Vagina (tissue), 2 donors: ENCODE measurements around the gene LRCH4. TPM values are rescaled to one million over a fixed set of nuclear protein-coding genes. Genes with fewer than 3 reads are reported as not detected.

ENCODE experiments used
- DNase-seq, 2 donors: peaks; one replicate each; pipeline ENCODE4 v3.0.0-alpha.2; 2017; ENCODE audit errors: extremely low spot score in 2 of 2
- H3K27ac ChIP-seq: fragments of 200-600 bp; sonication (generic); one replicate; pipeline ENCODE4 v1.5.1; 2019
- H3K27me3 ChIP-seq: fragments of 200-600 bp; sonication (generic); one replicate; pipeline ENCODE4 v1.5.1; 2019
- H3K36me3 ChIP-seq, 2 donors: fragments of 200-600 bp; sonication (generic); one replicate each; pipeline ENCODE4 v1.5.1; 2017 to 2019
- H3K4me1 ChIP-seq: fragments of 200-600 bp; sonication (generic); one replicate; pipeline ENCODE4 v1.5.1; 2019
- H3K4me3 ChIP-seq, 2 donors: fragments of 200-600 bp; sonication (generic); 1 replicate in 1 of 2; 2 replicates in 1 of 2; pipeline ENCODE4 v1.5.1; 2016 to 2019
- H3K9me3 ChIP-seq: fragments of 200-600 bp; sonication (generic); one replicate; pipeline ENCODE4 v1.5.1; 2019
- CTCF ChIP-seq, 3 experiments: fragments of 450-650 bp in 2 of 3; fragments of 200-600 bp in 1 of 3; sonication (generic) in 1 of 3; IDR thresholded peaks; one replicate each; pipeline ENCODE4 v1.5.1; 2017 to 2019; ENCODE audit warnings: antibody characterized with exemption in 3 of 3, mild to moderate bottlenecking in 2 of 3, moderate library complexity in 2 of 3
- POLR2A ChIP-seq, 2 donors: fragments of 450-650 bp; IDR thresholded peaks; one replicate each; pipeline ENCODE4 v1.6.1; 2017; ENCODE audit warnings: antibody characterized with exemption in 2 of 2, mild to moderate bottlenecking in 2 of 2, moderate library complexity in 2 of 2
- POLR2AphosphoS5 ChIP-seq, 2 donors: sonication (generic); formaldehyde crosslinking; IDR thresholded peaks; one replicate each; pipeline ENCODE4 v1.9.0; 2017; ENCODE audit warnings: antibody characterized with exemption in 2 of 2, mild to moderate bottlenecking in 2 of 2, low read depth in 1 of 2; ENCODE audit not compliant: insufficient read depth in 1 of 2
- intact Hi-C: fragments of 100-400 bp; cut with DNase I; formaldehyde crosslinking; loops from one replicate; pipeline ENCODE4 v1.15.1; 2023
- total RNA-seq: library from RNA; depleted of rRNA; stranded (reverse); fragments of >200 nt; gene quantifications from one replicate; pipeline ENCODE4 v1.2.3, GENCODE V29; 2016

The LRCH4 gene
- total RNA-seq, 1 donor from 2014 or later = 72.2 TPM

DNA sequence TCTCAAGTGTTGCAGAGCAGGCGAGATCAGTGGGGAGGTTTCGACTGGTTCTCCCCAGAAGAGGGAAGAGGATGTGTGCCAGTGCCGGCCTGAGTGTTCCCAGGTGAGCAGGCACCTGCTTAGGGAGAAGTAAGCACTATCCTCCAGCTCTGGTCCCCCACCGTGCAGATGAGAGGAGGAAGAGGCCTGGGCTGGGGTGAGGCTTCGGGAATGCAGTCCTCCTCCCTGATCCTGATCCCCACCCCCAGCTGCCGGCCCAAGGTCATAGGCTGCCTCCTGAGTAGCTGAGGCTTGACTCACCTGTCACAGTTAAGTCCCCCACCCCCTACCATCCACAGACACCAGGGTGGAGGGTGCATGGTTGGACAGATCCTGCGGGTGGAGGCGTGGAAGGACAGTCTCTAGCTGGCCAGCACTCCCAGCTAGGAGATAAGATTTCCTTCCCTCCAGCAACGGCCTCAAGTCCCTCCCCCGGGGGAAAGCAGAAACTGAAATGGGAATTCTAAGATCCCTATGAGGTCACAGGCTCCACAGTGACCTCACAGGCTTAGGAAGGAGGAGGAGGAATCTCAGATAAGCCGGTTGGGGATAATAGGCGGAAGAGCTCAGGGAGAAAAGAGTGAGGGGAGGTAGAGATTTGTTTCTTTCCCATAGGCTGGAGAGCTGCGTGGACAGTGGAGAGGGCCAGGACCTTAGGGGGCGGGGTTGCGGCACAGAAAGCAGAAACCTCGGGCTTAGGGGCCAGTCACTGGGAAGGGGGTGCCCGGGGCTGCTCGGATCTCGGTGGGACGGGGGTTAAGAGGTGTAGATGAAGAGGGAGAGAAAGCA is 1.0 kb downstream of the LRCH4 start:
- H3K27me3 ChIP-seq = no peaks in the 10 kb centered on the region
- peak overlapping the region; percentile 79 to 96 for H3K4me3 ChIP-seq
- no peak for DNase-seq
- intact Hi-C loops = loop anchor here (5.0 kb wide), 1 partner anchor 87 kb away; the partner anchor contains the start of gene GNB2
- peaks cover 0 to 23% of the 10 kb centered on the region in 2 donors for H3K36me3 ChIP-seq
- H3K9me3 ChIP-seq = no peaks in the 10 kb centered on the region
- H3K4me1 ChIP-seq = peaks cover 49% of the 10 kb centered on the region
- TF ChIP-seq POLR2A (IDR thresholded peaks at IDR 0.05) (no peak), CTCF (IDR thresholded peaks at IDR 0.05) (no peak), POLR2AphosphoS5 (IDR thresholded peaks at IDR 0.05; ENCODE audit: insufficient read depth in 1 of 2, low read depth in 1 of 2) (no peak)
- peak overlapping the region; percentile 94 for H3K27ac ChIP-seq

DNA sequence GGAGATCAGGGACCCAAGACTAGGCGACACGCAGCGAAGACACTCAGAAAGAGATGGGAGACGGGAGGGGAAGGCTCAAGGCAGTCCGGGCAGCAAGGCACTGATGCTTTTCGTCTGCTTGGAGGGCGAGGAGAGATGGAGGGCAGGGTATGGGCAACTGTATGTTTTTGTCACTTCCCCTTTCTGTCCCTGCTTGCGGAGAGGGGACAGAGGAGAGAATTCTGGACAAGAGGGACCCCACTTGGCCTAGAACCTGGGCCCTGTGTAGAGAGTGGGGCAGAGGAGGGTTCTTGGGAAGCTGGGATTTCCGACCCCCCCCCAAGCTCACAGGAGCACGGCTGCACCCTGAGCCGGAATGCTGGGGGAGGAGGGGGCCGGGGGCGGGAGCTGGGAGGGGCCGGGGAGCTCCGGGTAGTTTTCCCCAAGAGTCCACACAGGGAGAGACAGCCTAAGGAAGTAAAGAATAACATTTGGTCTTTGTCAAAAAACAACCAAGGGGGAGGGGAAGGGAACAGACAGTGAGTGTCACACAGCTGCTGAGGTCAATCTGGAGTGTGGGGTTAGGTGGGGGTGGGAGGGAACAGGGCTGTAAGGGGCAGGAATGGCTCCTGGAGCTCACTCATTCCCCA is 1.8 kb downstream of the LRCH4 start:
- no peak for DNase-seq
- Histone ChIP-seq H3K36me3 (peaks cover 0 to 27% of the 10 kb centered on the region in 2 donors), H3K27ac (peak overlapping the region; percentile 94), H3K27me3 (no peaks in the 10 kb centered on the region), H3K9me3 (no peaks in the 10 kb centered on the region), H3K4me1 (peaks cover 47% of the 10 kb centered on the region), H3K4me3 (peak overlapping the region; percentile 79 to 96)
- no peak for TF ChIP-seq POLR2AphosphoS5 (IDR thresholded peaks at IDR 0.05; ENCODE audit: insufficient read depth in 1 of 2, low read depth in 1 of 2)
- TF ChIP-seq POLR2A (IDR thresholded peaks at IDR 0.05) = no peak
- TF ChIP-seq CTCF (IDR thresholded peaks at IDR 0.05) = no peak
- intact Hi-C loops = no loop called here

DNA sequence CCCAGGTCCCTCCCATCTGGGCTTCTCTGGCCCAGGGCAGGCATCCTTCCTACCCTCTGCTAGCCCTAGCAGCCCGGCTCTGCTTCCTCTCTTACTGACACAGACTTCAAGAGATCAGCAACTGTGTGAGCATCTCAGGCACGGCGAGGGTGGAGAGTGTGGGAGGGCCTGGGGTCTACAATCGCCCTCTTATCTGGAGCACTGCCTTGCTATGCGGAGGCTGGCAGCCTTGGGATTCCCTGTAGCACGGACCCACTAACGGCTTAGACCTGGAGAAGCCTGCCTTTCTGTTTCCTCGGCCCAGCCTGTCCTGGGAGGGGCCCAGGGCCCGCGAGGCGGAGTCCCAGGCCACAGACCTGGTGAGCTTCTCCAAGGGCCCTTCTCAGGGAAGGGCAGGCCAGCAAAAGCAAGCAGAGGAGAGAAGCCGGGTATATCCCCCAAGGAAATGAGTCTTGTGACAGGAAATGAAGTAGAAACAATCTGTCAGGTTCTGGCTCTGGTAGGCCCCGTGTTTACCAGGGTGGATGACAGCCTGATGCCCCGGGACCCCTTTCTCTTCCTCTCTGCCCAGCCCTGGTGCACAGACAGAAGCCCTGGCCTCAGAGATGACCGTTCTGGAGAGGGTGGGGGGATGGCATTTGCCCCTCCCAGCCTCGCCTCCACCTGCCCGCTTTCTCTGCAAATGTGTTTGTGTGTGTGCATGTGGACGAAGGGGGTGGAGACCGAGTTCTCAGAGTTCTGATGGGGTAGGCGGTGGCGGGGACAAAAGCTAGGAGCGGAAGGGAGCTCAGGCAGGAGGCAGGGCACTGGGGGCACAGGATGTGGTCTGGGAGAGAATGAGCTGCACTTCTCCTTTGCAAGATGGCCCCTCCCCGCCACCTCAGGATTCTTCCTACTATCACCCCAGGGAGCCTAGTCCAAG is 2.5 kb downstream of the LRCH4 start:
- Histone ChIP-seq H3K4me3 (peak overlapping the region; percentile 79 to 96), H3K27me3 (no peaks in the 10 kb centered on the region), H3K4me1 (peaks cover 47% of the 10 kb centered on the region), H3K27ac (peak overlapping the region; percentile 94), H3K9me3 (no peaks in the 10 kb centered on the region), H3K36me3 (peaks cover 0 to 31% of the 10 kb centered on the region in 2 donors)
- intact Hi-C loops = no loop called here
- no peak for DNase-seq
- TF ChIP-seq POLR2AphosphoS5 (IDR thresholded peaks at IDR 0.05; ENCODE audit: insufficient read depth in 1 of 2, low read depth in 1 of 2) (peak in 1 of 2 donors; percentile 50), CTCF (IDR thresholded peaks at IDR 0.05) (no peak)

DNA sequence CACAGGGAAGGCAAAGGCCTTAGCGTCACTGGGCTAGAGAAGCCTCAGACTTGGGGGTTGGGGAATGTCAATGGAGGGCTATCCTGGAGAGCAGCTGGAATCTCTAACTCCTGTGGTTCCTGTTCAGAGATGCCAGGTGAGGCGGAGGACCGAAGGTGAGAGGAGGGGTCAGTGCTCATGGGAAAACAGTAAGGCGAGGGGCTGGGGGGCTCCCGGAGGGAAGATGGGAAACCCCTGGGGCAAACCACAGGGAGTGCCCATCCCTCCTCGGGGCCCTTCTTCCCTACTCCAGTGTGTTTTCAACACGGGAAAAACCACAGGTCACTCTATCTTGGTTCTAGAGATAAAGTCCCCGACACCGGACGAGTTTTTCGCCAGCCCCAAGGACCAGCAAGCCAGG is 3.3 kb downstream of the LRCH4 start:
- DNase-seq = no peak
- Histone ChIP-seq H3K36me3 (peaks cover 0 to 38% of the 10 kb centered on the region in 2 donors), H3K27ac (no peak overlapping the region), H3K4me3 (no peak overlapping the region), H3K4me1 (peaks cover 47% of the 10 kb centered on the region), H3K9me3 (no peaks in the 10 kb centered on the region), H3K27me3 (no peaks in the 10 kb centered on the region)
- TF ChIP-seq CTCF (IDR thresholded peaks at IDR 0.05) (no peak), POLR2AphosphoS5 (IDR thresholded peaks at IDR 0.05; ENCODE audit: insufficient read depth in 1 of 2, low read depth in 1 of 2) (no peak), POLR2A (IDR thresholded peaks at IDR 0.05) (no peak)
- intact Hi-C loops = no loop called here
